Endothelial cell of umbilical vein (primary cell): ENCODE results near the gene SFMBT1.

ENCODE experiments used
- EZH2 ChIP-seq: IDR thresholded peaks from 2 replicates; pipeline ENCODE4 v1.6.1; 2012; ENCODE audit warnings: borderline replicate concordance, low read depth, mild to moderate bottlenecking, moderate library complexity, low read length, inconsistent platforms; ENCODE audit not compliant: severe bottlenecking
- GATA2 ChIP-seq: IDR thresholded peaks from 2 replicates; pipeline ENCODE4 v1.7.0; 2011; ENCODE audit warnings: low read depth, mild to moderate bottlenecking, moderate library complexity, mixed read lengths, low read length; ENCODE audit not compliant: insufficient read length, insufficient read depth
- JUN ChIP-seq: IDR thresholded peaks from 2 replicates; pipeline ENCODE4 v1.6.1; 2011; ENCODE audit warnings: borderline replicate concordance, low read depth; ENCODE audit not compliant: insufficient read length, insufficient read depth
- MAX ChIP-seq: IDR thresholded peaks from 2 replicates; pipeline ENCODE4 v1.6.1; 2011; ENCODE audit not compliant: insufficient read depth, insufficient read length
- POLR2A ChIP-seq: IDR thresholded peaks from 2 replicates; pipeline ENCODE4 v1.6.1; 2012; ENCODE audit warnings: low read depth, mild to moderate bottlenecking, control low read depth, low read length
- POLR2AphosphoS5 ChIP-seq: IDR thresholded peaks from 2 replicates; pipeline ENCODE4 v1.6.1; 2012; ENCODE audit warnings: low read depth, mild to moderate bottlenecking, control low read depth, low read length, moderate library complexity; ENCODE audit not compliant: insufficient read depth
- TF ChIP-seq, protein P1 (sequence below), 2 donors: IDR thresholded peaks; 1 replicate in 1 of 2; 2 replicates in 1 of 2; pipeline ENCODE4 v1.5.1; 2011; ENCODE audit warnings: low read length in 2 of 2, mild to moderate bottlenecking in 2 of 2, moderate library complexity in 2 of 2, control low read depth in 1 of 2, inconsistent platforms in 1 of 2, low read depth in 1 of 2; ENCODE audit not compliant: insufficient read depth in 1 of 2; ENCODE audit errors: extremely low read depth in 1 of 2

DNA sequence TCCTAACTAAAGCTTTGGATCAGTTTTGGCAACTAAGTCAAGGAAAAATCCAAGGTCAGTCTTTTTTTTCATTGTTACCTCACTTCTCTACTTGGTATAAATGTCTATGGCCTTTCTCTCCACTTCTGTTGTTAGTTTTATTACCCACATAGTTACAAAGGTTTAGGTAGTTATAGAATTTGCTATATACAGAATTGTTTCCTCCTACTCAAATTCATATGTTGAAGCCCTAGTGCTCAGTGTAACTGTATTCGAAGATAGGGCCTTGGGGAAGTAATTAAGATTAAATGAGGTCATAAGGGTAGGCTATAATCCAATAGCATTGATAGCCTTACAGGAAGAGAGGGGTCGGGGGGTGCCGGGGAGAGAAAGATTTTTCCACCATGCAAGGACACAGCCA lies 128.8 kb downstream of the SFMBT1 start:
- TF ChIP-seq POLR2AphosphoS5 (no peak), POLR2A (no peak), EZH2 (no peak), GATA2 (no peak), JUN (no peak), MAX (no peak)
- TF ChIP-seq, protein P1, sequence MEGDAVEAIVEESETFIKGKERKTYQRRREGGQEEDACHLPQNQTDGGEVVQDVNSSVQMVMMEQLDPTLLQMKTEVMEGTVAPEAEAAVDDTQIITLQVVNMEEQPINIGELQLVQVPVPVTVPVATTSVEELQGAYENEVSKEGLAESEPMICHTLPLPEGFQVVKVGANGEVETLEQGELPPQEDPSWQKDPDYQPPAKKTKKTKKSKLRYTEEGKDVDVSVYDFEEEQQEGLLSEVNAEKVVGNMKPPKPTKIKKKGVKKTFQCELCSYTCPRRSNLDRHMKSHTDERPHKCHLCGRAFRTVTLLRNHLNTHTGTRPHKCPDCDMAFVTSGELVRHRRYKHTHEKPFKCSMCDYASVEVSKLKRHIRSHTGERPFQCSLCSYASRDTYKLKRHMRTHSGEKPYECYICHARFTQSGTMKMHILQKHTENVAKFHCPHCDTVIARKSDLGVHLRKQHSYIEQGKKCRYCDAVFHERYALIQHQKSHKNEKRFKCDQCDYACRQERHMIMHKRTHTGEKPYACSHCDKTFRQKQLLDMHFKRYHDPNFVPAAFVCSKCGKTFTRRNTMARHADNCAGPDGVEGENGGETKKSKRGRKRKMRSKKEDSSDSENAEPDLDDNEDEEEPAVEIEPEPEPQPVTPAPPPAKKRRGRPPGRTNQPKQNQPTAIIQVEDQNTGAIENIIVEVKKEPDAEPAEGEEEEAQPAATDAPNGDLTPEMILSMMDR (IDR thresholded peaks at IDR 0.05; ENCODE audit: extremely low read depth in 1 of 2, insufficient read depth in 1 of 2, low read depth in 1 of 2, low read length in 2 of 2) = no peak
